HepG2 (cell line): ENCODE data around the gene PTPN22. TPM values are rescaled to one million over a fixed set of nuclear protein-coding genes. Genes with fewer than 3 reads are reported as not detected.
A peak's percentile ranks its signal among the peaks of the same experiment; 100 is the strongest.

Experiments used
- FOXJ3 ChIP-seq: sonication (generic); formaldehyde crosslinking; IDR thresholded peaks from 2 replicates; pipeline ENCODE4 v1.4.0; 2020; ENCODE audit warnings: missing genetic modification reagents, mild to moderate bottlenecking, borderline replicate concordance
- GZF1 ChIP-seq: sonication (generic); formaldehyde crosslinking; IDR thresholded peaks from 2 replicates; pipeline ENCODE4 v1.5.1; 2020; ENCODE audit warnings: mild to moderate bottlenecking, missing genetic modification reagents
- SNRNP70 ChIP-seq: fragments of 200-400 bp; formaldehyde crosslinking; IDR thresholded peaks from 2 replicates; pipeline ENCODE4 v1.6.1; 2017; ENCODE audit warnings: mild to moderate bottlenecking, low read depth, low read length, moderate library complexity
- TOE1 ChIP-seq: sonication (generic); formaldehyde crosslinking; IDR thresholded peaks from 2 replicates; pipeline ENCODE4 v1.4.0; 2020; ENCODE audit warnings: mild to moderate bottlenecking, missing genetic modification reagents
- TOPORS ChIP-seq: sonication (generic); formaldehyde crosslinking; IDR thresholded peaks from 2 replicates; pipeline ENCODE4 v1.8.0; 2023; ENCODE audit warnings: mild to moderate bottlenecking, missing genetic modification reagents
- ZBTB20 ChIP-seq: sonication (generic); formaldehyde crosslinking; IDR thresholded peaks from 2 replicates; pipeline ENCODE4 v1.8.1; 2023; ENCODE audit warnings: missing genetic modification reagents, low read depth, mild to moderate bottlenecking, borderline replicate concordance
- ZFP36L1 ChIP-seq: sonication (generic); formaldehyde crosslinking; IDR thresholded peaks from 2 replicates; pipeline ENCODE4 v1.8.0; 2022; ENCODE audit warnings: mild to moderate bottlenecking, missing genetic modification reagents, moderate library complexity
- ZFP82 ChIP-seq: sonication (generic); formaldehyde crosslinking; IDR thresholded peaks from 2 replicates; pipeline ENCODE4 v1.5.1; 2020; ENCODE audit warnings: mild to moderate bottlenecking, missing genetic modification reagents, borderline replicate concordance
- ZMYM3 ChIP-seq: sonication (generic); formaldehyde crosslinking; IDR thresholded peaks from 2 replicates; pipeline ENCODE4 v1.5.1; 2020; ENCODE audit warnings: mild to moderate bottlenecking, missing genetic modification reagents
- ZNF224 ChIP-seq: sonication (generic); formaldehyde crosslinking; IDR thresholded peaks from 2 replicates; pipeline ENCODE4 v1.5.0; 2020; ENCODE audit warnings: mild to moderate bottlenecking, missing genetic modification reagents
- ZNF234 ChIP-seq: sonication (generic); formaldehyde crosslinking; conservative IDR thresholded peaks from 2 replicates; pipeline ENCODE4 v1.5.1; 2020; ENCODE audit warnings: mild to moderate bottlenecking, missing genetic modification reagents
- ZNF451 ChIP-seq: sonication (generic); formaldehyde crosslinking; IDR thresholded peaks from 2 replicates; pipeline ENCODE4 v1.5.0; 2020; ENCODE audit warnings: mild to moderate bottlenecking, missing genetic modification reagents
- ZNF501 ChIP-seq: sonication (generic); formaldehyde crosslinking; IDR thresholded peaks from 2 replicates; pipeline ENCODE4 v1.5.1; 2020; ENCODE audit warnings: mild to moderate bottlenecking, moderate library complexity, missing genetic modification reagents
- polyA plus RNA-seq, 8 experiments: library from polyadenylated mRNA; depleted of rRNA in 3 of 8; stranded (reverse) in 7 of 8; unstranded in 1 of 8; fragments of >200 nt; fragmentation: Illumina TruSeq in 4 of 8; extraction: Trizol in 4 of 8; gene quantifications; 2 replicates each; pipeline versions ENCODE4 v1.2.1 to v1.2.3, GENCODE V29; 2011 to 2016; ENCODE audit warnings: low read depth in 4 of 8, missing spikeins in 1 of 8, mixed read lengths in 1 of 8; ENCODE audit not compliant: insufficient read depth in 1 of 8
- total RNA-seq, 5 experiments: library from RNA; depleted of rRNA; stranded (reverse); fragments of >200 nt; fragmentation: Illumina TruSeq; extraction: Trizol; gene quantifications; 2 replicates each; pipeline ENCODE4 v1.2.3, GENCODE V29; 2016; ENCODE audit warnings: low read depth in 1 of 5
- TF ChIP-seq, protein P1 (sequence below): sonication (generic); formaldehyde crosslinking; IDR thresholded peaks from 2 replicates; pipeline ENCODE4 v1.5.0; 2020; ENCODE audit warnings: mild to moderate bottlenecking, missing genetic modification reagents, borderline replicate concordance
- TF ChIP-seq, protein P2 (sequence below): sonication (generic); formaldehyde crosslinking; IDR thresholded peaks from 2 replicates; pipeline ENCODE4 v1.8.0; 2022; ENCODE audit warnings: missing genetic modification reagents, mild to moderate bottlenecking, borderline replicate concordance
- TF ChIP-seq, protein P3 (sequence below): sonication (generic); formaldehyde crosslinking; IDR thresholded peaks from 2 replicates; pipeline ENCODE4 v1.5.1; 2020; ENCODE audit warnings: mild to moderate bottlenecking, missing genetic modification reagents, borderline replicate concordance

Gene PTPN22
- total and polyA plus RNA-seq, 2 of the 13 experiments (the other 11 are each of a cell fraction or from before 2014, with no cell fraction given) = not detected

DNA sequence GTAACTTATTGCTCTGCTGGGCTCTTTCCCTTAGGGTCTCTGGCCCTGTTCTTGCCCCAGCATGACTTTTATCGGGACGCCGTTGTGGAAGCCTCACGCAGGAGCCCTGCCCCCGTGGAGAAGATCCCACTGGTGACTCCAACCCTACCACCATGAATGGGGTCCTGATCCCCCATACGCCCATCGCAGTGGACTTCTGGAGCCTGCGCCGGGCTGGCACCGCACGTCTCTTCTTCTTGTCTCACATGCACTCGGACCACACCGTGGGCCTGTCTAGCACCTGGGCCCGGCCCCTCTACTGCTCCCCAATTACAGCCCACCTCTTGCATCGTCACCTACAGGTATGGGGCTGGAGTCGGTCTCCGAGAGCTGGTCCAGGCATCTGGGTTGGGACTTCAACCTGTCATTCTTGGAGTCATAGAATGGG is 33.9 kb upstream of the PTPN22 start (continued):
- TF ChIP-seq ZFP36L1 (no peak), ZNF224 (CRISPR knock-in tag) (no peak), ZNF451 (CRISPR knock-in tag) (no peak), GZF1 (0 out of 2 replicates have a peak, but pooled peaks have one; percentile 29), FOXJ3 (no peak), TOE1 (CRISPR knock-in tag) (no peak), ZMYM3 (CRISPR knock-in tag) (peak; percentile 10; the same call in 1 of the 2 replicates), ZNF501 (CRISPR knock-in tag) (0 out of 2 replicates have a peak, but pooled peaks have one; percentile 10), ZNF234 (no peak; the same call in none of the 2 replicates), ZFP82 (CRISPR knock-in tag) (peak; percentile 84; the same call in 1 of the 2 replicates), ZBTB20 (CRISPR knock-in tag) (peak; percentile 4; the same call in 1 of the 2 replicates), TOPORS (CRISPR knock-in tag) (0 out of 2 replicates have a peak, but pooled peaks have one; percentile 3), SNRNP70 (no peak)
- TF ChIP-seq, protein P1, sequence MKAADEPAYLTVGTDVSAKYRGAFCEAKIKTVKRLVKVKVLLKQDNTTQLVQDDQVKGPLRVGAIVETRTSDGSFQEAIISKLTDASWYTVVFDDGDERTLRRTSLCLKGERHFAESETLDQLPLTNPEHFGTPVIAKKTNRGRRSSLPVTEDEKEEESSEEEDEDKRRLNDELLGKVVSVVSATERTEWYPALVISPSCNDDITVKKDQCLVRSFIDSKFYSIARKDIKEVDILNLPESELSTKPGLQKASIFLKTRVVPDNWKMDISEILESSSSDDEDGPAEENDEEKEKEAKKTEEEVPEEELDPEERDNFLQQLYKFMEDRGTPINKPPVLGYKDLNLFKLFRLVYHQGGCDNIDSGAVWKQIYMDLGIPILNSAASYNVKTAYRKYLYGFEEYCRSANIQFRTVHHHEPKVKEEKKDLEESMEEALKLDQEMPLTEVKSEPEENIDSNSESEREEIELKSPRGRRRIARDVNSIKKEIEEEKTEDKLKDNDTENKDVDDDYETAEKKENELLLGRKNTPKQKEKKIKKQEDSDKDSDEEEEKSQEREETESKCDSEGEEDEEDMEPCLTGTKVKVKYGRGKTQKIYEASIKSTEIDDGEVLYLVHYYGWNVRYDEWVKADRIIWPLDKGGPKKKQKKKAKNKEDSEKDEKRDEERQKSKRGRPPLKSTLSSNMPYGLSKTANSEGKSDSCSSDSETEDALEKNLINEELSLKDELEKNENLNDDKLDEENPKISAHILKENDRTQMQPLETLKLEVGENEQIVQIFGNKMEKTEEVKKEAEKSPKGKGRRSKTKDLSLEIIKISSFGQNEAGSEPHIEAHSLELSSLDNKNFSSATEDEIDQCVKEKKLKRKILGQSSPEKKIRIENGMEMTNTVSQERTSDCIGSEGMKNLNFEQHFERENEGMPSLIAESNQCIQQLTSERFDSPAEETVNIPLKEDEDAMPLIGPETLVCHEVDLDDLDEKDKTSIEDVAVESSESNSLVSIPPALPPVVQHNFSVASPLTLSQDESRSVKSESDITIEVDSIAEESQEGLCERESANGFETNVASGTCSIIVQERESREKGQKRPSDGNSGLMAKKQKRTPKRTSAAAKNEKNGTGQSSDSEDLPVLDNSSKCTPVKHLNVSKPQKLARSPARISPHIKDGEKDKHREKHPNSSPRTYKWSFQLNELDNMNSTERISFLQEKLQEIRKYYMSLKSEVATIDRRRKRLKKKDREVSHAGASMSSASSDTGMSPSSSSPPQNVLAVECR = peak; percentile 61
- TF ChIP-seq, protein P2, sequence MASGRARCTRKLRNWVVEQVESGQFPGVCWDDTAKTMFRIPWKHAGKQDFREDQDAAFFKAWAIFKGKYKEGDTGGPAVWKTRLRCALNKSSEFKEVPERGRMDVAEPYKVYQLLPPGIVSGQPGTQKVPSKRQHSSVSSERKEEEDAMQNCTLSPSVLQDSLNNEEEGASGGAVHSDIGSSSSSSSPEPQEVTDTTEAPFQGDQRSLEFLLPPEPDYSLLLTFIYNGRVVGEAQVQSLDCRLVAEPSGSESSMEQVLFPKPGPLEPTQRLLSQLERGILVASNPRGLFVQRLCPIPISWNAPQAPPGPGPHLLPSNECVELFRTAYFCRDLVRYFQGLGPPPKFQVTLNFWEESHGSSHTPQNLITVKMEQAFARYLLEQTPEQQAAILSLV (CRISPR knock-in tag) = 0 out of 2 replicates have a peak, but pooled peaks have one; percentile 8
- TF ChIP-seq, protein P3, sequence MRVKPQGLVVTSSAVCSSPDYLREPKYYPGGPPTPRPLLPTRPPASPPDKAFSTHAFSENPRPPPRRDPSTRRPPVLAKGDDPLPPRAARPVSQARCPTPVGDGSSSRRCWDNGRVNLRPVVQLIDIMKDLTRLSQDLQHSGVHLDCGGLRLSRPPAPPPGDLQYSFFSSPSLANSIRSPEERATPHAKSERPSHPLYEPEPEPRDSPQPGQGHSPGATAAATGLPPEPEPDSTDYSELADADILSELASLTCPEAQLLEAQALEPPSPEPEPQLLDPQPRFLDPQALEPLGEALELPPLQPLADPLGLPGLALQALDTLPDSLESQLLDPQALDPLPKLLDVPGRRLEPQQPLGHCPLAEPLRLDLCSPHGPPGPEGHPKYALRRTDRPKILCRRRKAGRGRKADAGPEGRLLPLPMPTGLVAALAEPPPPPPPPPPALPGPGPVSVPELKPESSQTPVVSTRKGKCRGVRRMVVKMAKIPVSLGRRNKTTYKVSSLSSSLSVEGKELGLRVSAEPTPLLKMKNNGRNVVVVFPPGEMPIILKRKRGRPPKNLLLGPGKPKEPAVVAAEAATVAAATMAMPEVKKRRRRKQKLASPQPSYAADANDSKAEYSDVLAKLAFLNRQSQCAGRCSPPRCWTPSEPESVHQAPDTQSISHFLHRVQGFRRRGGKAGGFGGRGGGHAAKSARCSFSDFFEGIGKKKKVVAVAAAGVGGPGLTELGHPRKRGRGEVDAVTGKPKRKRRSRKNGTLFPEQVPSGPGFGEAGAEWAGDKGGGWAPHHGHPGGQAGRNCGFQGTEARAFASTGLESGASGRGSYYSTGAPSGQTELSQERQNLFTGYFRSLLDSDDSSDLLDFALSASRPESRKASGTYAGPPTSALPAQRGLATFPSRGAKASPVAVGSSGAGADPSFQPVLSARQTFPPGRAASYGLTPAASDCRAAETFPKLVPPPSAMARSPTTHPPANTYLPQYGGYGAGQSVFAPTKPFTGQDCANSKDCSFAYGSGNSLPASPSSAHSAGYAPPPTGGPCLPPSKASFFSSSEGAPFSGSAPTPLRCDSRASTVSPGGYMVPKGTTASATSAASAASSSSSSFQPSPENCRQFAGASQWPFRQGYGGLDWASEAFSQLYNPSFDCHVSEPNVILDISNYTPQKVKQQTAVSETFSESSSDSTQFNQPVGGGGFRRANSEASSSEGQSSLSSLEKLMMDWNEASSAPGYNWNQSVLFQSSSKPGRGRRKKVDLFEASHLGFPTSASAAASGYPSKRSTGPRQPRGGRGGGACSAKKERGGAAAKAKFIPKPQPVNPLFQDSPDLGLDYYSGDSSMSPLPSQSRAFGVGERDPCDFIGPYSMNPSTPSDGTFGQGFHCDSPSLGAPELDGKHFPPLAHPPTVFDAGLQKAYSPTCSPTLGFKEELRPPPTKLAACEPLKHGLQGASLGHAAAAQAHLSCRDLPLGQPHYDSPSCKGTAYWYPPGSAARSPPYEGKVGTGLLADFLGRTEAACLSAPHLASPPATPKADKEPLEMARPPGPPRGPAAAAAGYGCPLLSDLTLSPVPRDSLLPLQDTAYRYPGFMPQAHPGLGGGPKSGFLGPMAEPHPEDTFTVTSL (CRISPR knock-in tag) = 0 out of 2 replicates have a peak, but pooled peaks have one; percentile 31
